ENCODE measurements around the gene SGF29.
"Not testable (repeated sequence)": the region's sequence is repeated elsewhere in the genome, so short reads cannot be mapped to it uniquely, and the experiment has no call there.

DNA sequence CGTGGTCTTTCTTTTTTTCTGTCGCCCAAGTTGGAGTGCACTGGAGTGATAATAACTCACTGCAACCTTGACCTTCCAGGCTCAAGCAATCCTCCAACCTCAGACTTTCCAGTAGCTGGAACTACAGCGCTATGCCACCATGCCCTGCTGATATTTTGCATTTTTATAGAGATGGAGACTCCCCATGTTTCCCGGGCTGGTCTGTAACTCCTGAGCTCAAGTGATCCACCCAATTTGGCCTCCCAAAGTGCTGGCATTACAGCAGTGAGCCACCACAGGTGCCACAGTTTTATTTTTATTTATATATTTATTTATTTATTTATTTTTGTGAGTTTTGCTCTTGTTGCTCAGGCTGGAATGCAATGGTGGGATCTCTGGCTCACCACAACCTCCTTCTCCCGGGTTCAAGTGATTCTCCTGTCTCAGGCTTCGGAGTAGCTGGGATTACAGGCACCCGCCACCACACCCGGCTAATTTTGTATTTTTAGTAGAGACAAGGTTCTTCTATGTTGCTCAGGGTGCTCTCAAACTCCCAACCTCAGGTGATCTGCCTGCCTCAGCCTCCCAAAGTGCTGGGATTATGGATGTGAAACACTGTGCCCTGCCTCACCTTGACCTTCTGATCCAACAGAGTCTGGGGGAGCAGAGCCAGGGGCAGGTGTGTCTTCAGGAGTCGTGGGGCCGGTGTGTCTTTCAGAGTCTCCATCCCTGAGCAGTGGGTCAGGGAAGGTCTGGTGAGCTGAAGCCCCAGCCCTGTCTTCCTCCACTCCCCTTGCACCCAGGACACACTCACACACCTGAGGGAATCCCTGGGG lies 54.2 kb downstream of the SGF29 start:
- TF ChIP-seq, protein P1, sequence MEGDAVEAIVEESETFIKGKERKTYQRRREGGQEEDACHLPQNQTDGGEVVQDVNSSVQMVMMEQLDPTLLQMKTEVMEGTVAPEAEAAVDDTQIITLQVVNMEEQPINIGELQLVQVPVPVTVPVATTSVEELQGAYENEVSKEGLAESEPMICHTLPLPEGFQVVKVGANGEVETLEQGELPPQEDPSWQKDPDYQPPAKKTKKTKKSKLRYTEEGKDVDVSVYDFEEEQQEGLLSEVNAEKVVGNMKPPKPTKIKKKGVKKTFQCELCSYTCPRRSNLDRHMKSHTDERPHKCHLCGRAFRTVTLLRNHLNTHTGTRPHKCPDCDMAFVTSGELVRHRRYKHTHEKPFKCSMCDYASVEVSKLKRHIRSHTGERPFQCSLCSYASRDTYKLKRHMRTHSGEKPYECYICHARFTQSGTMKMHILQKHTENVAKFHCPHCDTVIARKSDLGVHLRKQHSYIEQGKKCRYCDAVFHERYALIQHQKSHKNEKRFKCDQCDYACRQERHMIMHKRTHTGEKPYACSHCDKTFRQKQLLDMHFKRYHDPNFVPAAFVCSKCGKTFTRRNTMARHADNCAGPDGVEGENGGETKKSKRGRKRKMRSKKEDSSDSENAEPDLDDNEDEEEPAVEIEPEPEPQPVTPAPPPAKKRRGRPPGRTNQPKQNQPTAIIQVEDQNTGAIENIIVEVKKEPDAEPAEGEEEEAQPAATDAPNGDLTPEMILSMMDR (IDR thresholded peaks at IDR 0.05) = not testable (repeated sequence)
- not testable (repeated sequence) for TF ChIP-seq POLR2A (IDR thresholded peaks at IDR 0.05)
